ENCODE results near the gene CD52. TPM values are rescaled to one million over a fixed set of nuclear protein-coding genes. Genes with fewer than 3 reads are reported as not detected.

Gene CD52
- polyA plus RNA-seq, 3 donors: 851 to 4,047 (median 2,617) TPM

DNA sequence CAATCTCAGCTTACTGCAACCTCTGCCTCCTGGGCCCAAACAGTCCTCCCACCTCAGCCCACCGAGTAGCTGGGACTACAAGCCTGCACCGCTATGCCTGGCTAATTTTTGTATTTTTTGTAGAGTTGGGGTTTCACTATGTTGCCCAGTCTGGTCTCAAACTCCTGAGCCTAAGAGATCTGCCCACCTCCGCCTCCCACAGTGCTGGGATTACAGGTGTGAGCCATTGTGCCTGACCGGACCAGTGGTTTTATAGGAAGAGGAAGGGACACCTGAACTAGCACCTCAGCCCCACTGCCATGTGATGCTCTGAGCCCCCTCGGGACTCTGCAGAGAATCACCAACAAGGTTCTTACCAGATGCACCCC is 32.1 kb downstream of the CD52 start:
- peaks cover 6 to 10% of the 10 kb centered on the region in 2 donors for H3K4me1 ChIP-seq (ENCODE audit: control insufficient read depth in 1 of 2, insufficient read depth in 2 of 2, low read length in 2 of 2)
- H3K79me2 ChIP-seq (ENCODE audit: insufficient read depth, low read length): no peaks in the 10 kb centered on the region
- intact Hi-C loops (cut with micrococcal nuclease): no loop called here
- H4K20me1 ChIP-seq (ENCODE audit: insufficient read depth, low read length): no peaks in the 10 kb centered on the region
- no peak overlapping the region for H2AFZ ChIP-seq (ENCODE audit: insufficient read depth, low read depth, low read length, poor library complexity, severe bottlenecking)
- H3K4me1 Mint-ChIP-seq: peaks cover 7% of the 10 kb centered on the region
- H3K27ac ChIP-seq (ENCODE audit: low read depth in 1 of 2, low read length in 2 of 2): no peak overlapping the region
- H3K4me3 Mint-ChIP-seq: no peak overlapping the region
- TF ChIP-seq, protein P1, sequence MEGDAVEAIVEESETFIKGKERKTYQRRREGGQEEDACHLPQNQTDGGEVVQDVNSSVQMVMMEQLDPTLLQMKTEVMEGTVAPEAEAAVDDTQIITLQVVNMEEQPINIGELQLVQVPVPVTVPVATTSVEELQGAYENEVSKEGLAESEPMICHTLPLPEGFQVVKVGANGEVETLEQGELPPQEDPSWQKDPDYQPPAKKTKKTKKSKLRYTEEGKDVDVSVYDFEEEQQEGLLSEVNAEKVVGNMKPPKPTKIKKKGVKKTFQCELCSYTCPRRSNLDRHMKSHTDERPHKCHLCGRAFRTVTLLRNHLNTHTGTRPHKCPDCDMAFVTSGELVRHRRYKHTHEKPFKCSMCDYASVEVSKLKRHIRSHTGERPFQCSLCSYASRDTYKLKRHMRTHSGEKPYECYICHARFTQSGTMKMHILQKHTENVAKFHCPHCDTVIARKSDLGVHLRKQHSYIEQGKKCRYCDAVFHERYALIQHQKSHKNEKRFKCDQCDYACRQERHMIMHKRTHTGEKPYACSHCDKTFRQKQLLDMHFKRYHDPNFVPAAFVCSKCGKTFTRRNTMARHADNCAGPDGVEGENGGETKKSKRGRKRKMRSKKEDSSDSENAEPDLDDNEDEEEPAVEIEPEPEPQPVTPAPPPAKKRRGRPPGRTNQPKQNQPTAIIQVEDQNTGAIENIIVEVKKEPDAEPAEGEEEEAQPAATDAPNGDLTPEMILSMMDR (IDR thresholded peaks at IDR 0.05): no peak
- H3K9me3 Mint-ChIP-seq: no peaks in the 10 kb centered on the region
- H3K4me2 ChIP-seq (replicated peaks; ENCODE audit: extremely low read depth, low read length, poor library complexity, severe bottlenecking): no peak overlapping the region
- H3K27me3 Mint-ChIP-seq (ENCODE audit: low read depth in 3 of 3): peaks cover 0 to 2% (median 2%) of the 10 kb centered on the region in 3 donors
- no peaks in the 10 kb centered on the region for H3K36me3 ChIP-seq (replicated peaks in 1 of 2; ENCODE audit: control insufficient read depth in 1 of 2, insufficient read depth in 2 of 2, low read length in 2 of 2)
- WGBS (ENCODE audit: insufficient coverage): no CpG with 5 or more reads among the region's 5 CpGs
- no peak for DNase-seq
- no peaks in the 10 kb centered on the region for H3K36me3 Mint-ChIP-seq
- H3K27ac Mint-ChIP-seq: peak overlapping the region in 1 of 7 donors; percentile 13
- H3K4me3 ChIP-seq (replicated peaks in 1 of 3; ENCODE audit: low read depth in 2 of 3, low read length in 3 of 3): no peak overlapping the region
- no peaks in the 10 kb centered on the region for H3K9me3 ChIP-seq (replicated peaks in 1 of 2; ENCODE audit: control insufficient read depth in 1 of 2, insufficient read depth in 1 of 2, low read length in 2 of 2)
- no peak overlapping the region for H3K9ac ChIP-seq (ENCODE audit: insufficient read depth, low read length, poor library complexity, severe bottlenecking)
- no peaks in the 10 kb centered on the region for H3K27me3 ChIP-seq (ENCODE audit: control insufficient read depth in 2 of 2, insufficient read depth in 2 of 2, low read length in 2 of 2)

GRCh38 chr1:26350343-26350700 is 32.6 kb downstream of the CD52 start:
- Histone ChIP-seq H3K27ac (ENCODE audit: low read depth in 1 of 2, low read length in 2 of 2) (no peak overlapping the region), H3K4me3 (replicated peaks in 1 of 3; ENCODE audit: low read depth in 2 of 3, low read length in 3 of 3) (no peak overlapping the region), H3K9ac (ENCODE audit: insufficient read depth, low read length, poor library complexity, severe bottlenecking) (no peak overlapping the region), H4K20me1 (ENCODE audit: insufficient read depth, low read length) (no peaks in the 10 kb centered on the region), H2AFZ (ENCODE audit: insufficient read depth, low read depth, low read length, poor library complexity, severe bottlenecking) (no peak overlapping the region), H3K36me3 (replicated peaks in 1 of 2; ENCODE audit: control insufficient read depth in 1 of 2, insufficient read depth in 2 of 2, low read length in 2 of 2) (no peaks in the 10 kb centered on the region), H3K27me3 (ENCODE audit: control insufficient read depth in 2 of 2, insufficient read depth in 2 of 2, low read length in 2 of 2) (no peaks in the 10 kb centered on the region), H3K79me2 (ENCODE audit: insufficient read depth, low read length) (no peaks in the 10 kb centered on the region), H3K4me2 (replicated peaks; ENCODE audit: extremely low read depth, low read length, poor library complexity, severe bottlenecking) (no peak overlapping the region), H3K9me3 (replicated peaks in 1 of 2; ENCODE audit: control insufficient read depth in 1 of 2, insufficient read depth in 1 of 2, low read length in 2 of 2) (no peaks in the 10 kb centered on the region), H3K4me1 (ENCODE audit: control insufficient read depth in 1 of 2, insufficient read depth in 2 of 2, low read length in 2 of 2) (peaks cover 6 to 10% of the 10 kb centered on the region in 2 donors)
- Mint-ChIP-seq H3K4me1 (peaks cover 7% of the 10 kb centered on the region), H3K4me3 (no peak overlapping the region), H3K27me3 (ENCODE audit: low read depth in 3 of 3) (peaks cover 0 to 2% (median 2%) of the 10 kb centered on the region in 3 donors), H3K27ac (no peak overlapping the region), H3K9me3 (no peaks in the 10 kb centered on the region), H3K36me3 (no peaks in the 10 kb centered on the region)
- WGBS (ENCODE audit: insufficient coverage): no CpG with 5 or more reads among the region's 2 CpGs
- no peak for DNase-seq
- intact Hi-C loops (cut with micrococcal nuclease): no loop called here
- TF ChIP-seq, protein P1 (IDR thresholded peaks at IDR 0.05): no peak

Measured in CD14-positive monocyte (primary cell).